AG04450 (cell line): Measurements from ENCODE around the gene UFD1. TPM values are rescaled to one million over a fixed set of nuclear protein-coding genes. Genes with fewer than 3 reads are reported as not detected.

ENCODE experiments used
- CTCF ChIA-PET: fragments of 300-600, 350-600 bp; formaldehyde crosslinking; extraction: SDS; loops from one replicate; lab custom pipeline; 2022; ENCODE audit warnings: antibody characterized with exemption, inconsistent platforms; lab: Charles Lee
- POLR2A ChIA-PET: fragments of 350-600 bp; formaldehyde crosslinking; extraction: SDS; loops from one replicate; lab custom pipeline; 2021; ENCODE audit warnings: antibody characterized with exemption, inconsistent platforms; lab: Yijun Ruan, JAX
- DNase-seq: peaks from one replicate; pipeline ENCODE4 v3.0.0-alpha.2; 2011; ENCODE audit warnings: low read depth, low spot score
- H3K27ac ChIP-seq: one replicate; pipeline ENCODE4 v1.5.1; 2012; ENCODE audit warnings: low read depth, low read length, control low read depth
- H3K27me3 ChIP-seq: one replicate; pipeline ENCODE4 v1.6.0; 2012; ENCODE audit warnings: low read length; ENCODE audit not compliant: control insufficient read depth, insufficient read depth
- H3K4me3 ChIP-seq: 2 replicates; pipeline ENCODE4 v1.5.1; 2011; ENCODE audit warnings: mild to moderate bottlenecking, low read depth, low read length, control low read depth
- H3K9me3 ChIP-seq: 2 replicates; pipeline ENCODE4 v1.5.1; 2012; ENCODE audit warnings: low read length; ENCODE audit not compliant: control insufficient read depth, insufficient read depth
- polyA plus RNA-seq: library from polyadenylated mRNA; depleted of rRNA; stranded (reverse); fragments of >200 nt; gene quantifications from 2 replicates; pipeline ENCODE4 v1.2.3, GENCODE V29; 2011
- TF ChIP-seq, protein P1 (sequence below): IDR thresholded peaks from 2 replicates; pipeline ENCODE4 v1.5.1; 2011; ENCODE audit warnings: low read depth, low read length, control low read depth, inconsistent platforms

Gene UFD1
- polyA plus RNA-seq, 1 experiment: 87.3 TPM

DNA sequence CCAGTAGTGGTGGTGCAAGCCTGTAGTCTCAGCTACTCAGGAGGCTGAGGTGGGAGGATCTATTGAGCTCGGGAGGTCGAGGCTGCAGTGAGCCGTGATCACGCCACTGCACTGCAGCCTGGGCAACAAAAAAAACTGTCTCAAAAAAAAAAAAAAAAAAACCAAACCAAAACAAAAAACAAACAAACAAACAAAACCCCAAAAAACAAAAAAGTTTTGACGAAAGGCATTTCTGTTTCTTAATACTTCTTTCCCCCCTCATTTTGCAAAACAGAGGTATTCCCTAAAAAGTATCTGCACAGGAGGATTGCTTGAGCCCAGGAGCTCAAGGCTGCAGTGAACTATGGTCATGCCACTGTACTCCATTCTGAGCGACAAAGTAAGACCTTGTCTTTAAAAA is 58.7 kb downstream of the UFD1 start:
- TF ChIP-seq, protein P1, sequence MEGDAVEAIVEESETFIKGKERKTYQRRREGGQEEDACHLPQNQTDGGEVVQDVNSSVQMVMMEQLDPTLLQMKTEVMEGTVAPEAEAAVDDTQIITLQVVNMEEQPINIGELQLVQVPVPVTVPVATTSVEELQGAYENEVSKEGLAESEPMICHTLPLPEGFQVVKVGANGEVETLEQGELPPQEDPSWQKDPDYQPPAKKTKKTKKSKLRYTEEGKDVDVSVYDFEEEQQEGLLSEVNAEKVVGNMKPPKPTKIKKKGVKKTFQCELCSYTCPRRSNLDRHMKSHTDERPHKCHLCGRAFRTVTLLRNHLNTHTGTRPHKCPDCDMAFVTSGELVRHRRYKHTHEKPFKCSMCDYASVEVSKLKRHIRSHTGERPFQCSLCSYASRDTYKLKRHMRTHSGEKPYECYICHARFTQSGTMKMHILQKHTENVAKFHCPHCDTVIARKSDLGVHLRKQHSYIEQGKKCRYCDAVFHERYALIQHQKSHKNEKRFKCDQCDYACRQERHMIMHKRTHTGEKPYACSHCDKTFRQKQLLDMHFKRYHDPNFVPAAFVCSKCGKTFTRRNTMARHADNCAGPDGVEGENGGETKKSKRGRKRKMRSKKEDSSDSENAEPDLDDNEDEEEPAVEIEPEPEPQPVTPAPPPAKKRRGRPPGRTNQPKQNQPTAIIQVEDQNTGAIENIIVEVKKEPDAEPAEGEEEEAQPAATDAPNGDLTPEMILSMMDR: no peak
- POLR2A ChIA-PET: interaction anchor here (0.9 kb wide), 1 partner anchor 12 kb away, joined by 10 read pairs; the partner anchor contains the start of gene MRPL40
- DNase-seq: no peak
- no peak overlapping the region for H3K4me3 ChIP-seq
- no peaks in the 10 kb centered on the region for H3K9me3 ChIP-seq
- CTCF ChIA-PET: no interaction called here
- H3K27ac ChIP-seq: no peak overlapping the region
- no peaks in the 10 kb centered on the region for H3K27me3 ChIP-seq

DNA sequence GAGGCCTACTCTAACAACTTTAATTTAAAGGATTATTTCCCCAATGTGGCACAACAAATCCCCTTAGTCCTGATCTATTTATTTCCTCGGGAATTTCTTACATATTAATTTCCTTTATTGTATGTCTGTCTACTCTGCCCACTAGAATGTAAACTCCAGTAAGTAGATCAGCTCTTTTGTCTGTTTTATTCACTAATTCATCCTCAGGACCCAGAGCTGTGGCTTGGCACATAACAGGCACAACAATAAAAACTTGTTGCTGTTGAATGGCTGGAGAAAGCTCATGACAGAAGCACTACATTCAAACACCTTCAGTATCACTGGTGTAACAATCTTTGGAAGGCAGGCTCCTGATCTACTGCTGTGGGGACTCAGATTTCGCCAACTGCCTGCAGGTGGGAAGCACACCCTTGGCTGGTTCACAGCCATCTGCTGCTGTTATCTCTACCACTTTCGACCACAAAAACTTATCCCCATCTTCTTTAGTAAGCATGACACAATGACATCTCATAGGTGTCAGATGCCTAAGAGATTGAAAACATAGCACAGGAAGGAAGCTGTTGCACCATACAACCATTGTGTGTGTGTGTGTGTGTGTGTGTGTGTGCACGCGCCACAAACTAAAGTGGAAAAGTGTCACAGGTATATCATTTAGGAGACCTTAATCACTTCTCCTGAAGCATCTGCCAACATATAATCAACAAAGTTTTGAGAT is 59.4 kb downstream of the UFD1 start:
- Histone ChIP-seq H3K27me3 (no peaks in the 10 kb centered on the region), H3K9me3 (no peaks in the 10 kb centered on the region), H3K4me3 (no peak overlapping the region), H3K27ac (no peak overlapping the region)
- ChIA-PET POLR2A (interaction anchor here (0.9 kb wide), 1 partner anchor 13 kb away, joined by 10 read pairs; the partner anchor contains the start of gene MRPL40), CTCF (no interaction called here)
- TF ChIP-seq, protein P1: no peak
- DNase-seq: no peak

DNA sequence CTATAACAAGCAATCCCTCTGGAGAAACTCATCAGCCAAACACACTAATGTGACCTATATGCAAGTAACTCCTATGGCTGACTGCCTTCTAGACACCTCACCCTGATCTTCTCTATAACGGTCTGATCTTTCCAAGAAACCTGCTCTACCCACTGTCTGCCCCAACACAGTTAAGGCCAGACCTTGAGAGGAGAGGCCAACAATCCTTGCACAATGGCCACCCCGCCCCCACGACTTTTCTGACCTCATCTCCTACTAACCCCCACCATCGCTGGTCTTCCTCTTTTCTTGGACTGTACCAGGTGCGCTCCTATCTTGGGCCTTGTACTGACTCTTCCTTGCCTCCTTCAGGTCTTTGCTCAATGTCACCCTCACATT is 59.9 kb downstream of the UFD1 start:
- no peak for DNase-seq
- no peak overlapping the region for H3K27ac ChIP-seq
- ChIA-PET CTCF (no interaction called here), POLR2A (no interaction called here)
- no peaks in the 10 kb centered on the region for H3K27me3 ChIP-seq
- no peak overlapping the region for H3K4me3 ChIP-seq
- no peaks in the 10 kb centered on the region for H3K9me3 ChIP-seq
- TF ChIP-seq, protein P1: no peak

DNA sequence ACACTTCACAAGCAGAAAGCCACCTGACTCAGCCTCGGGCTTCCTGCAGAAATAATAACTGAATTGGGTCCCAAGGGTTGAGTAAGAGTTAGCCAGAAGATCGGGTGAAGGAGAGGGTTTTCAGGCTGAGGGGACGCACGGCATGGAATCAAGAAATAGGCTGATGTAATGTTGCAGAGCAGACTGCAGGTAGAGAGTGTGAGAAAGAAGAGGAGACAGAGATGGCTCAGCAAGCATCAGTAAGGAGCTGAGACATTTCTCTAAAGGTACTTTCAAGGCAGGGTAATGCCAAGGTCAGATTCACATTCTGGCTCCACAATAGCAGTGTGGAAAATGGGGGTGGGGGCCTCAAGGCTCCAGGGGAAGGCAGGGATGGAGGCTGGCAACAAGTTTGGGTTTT is 66.1 kb downstream of the UFD1 start:
- ChIA-PET CTCF (no interaction called here), POLR2A (no interaction called here)
- H3K9me3 ChIP-seq: no peaks in the 10 kb centered on the region
- H3K4me3 ChIP-seq: no peak overlapping the region
- TF ChIP-seq, protein P1: no peak
- no peak overlapping the region for H3K27ac ChIP-seq
- no peaks in the 10 kb centered on the region for H3K27me3 ChIP-seq
- no peak for DNase-seq

DNA sequence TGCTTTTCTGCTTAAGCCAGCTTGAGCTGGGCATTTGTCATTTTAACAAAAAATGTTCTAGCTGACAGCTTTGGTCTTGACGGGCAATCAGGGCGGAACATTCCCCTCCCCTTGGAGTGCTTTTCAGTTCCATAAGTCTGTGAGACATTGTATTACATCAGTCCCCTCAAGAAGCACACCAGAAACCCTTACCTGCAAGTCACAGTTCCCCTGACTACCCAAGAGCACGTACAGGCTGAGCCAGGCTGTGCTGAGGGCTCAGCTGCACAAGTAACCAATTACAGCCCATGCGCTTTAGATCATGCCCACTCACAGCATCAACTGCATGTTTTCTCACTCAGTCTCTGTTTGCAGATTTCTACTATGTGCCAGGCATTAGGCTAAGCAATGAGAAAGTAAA is 66.5 kb downstream of the UFD1 start:
- Histone ChIP-seq H3K27me3 (no peaks in the 10 kb centered on the region), H3K9me3 (no peaks in the 10 kb centered on the region), H3K27ac (no peak overlapping the region), H3K4me3 (no peak overlapping the region)
- CTCF ChIA-PET: no interaction called here
- TF ChIP-seq, protein P1: no peak
- DNase-seq: no peak
- POLR2A ChIA-PET: no interaction called here
